ENCODE data around the gene PCGF2. TPM values are rescaled to one million over a fixed set of nuclear protein-coding genes. Genes with fewer than 3 reads are reported as not detected.
A peak's percentile ranks its signal among the peaks of the same experiment; 100 is the strongest.

PCGF2 gene
- total and polyA plus RNA-seq, 9 of the 15 experiments (the other 6 are each of a cell fraction or from before 2014, with no cell fraction given), result 1.3 to 33.4 (median 7.0) TPM

- in situ Hi-C loops (cut with MboI), result no loop called here
- H3K4me1 ChIP-seq (replicated peaks in 1 of 2; ENCODE audit: control insufficient read depth in 2 of 2, insufficient read depth in 2 of 2, low read length in 2 of 2), result peaks cover 29 to 79% of the 10 kb centered on the region in 2 experiments
- intact Hi-C loops (cut with micrococcal nuclease), result loop anchor here (5.0 kb wide), 1 partner anchor 47 kb away; the partner anchor contains the start of gene PSMB3
- DNase-seq (ENCODE audit: extremely low read depth in 1 of 4, low spot score in 3 of 4) (peak; percentile 78 to 83 (median 80)), FAIRE-seq (no peak), ATAC-seq (peak; percentile 31)
- H3K9me1 ChIP-seq (ENCODE audit: control insufficient read depth, insufficient read depth, low read length), result no peaks in the 10 kb centered on the region
- no peaks in the 10 kb centered on the region for H3K9me3 ChIP-seq (replicated peaks; ENCODE audit: control insufficient read depth, insufficient read depth, low read depth, low read length)
- H3K36me3 ChIP-seq (ENCODE audit: control insufficient read depth, insufficient read depth, low read length), result peaks cover 27% of the 10 kb centered on the region; the same call in 2 of the 3 replicates
- peak within 1 kb of the TSS; percentile 96 for H3K27ac ChIP-seq (ENCODE audit: extremely low read depth, low read depth, low read length)
- H3K4me2 ChIP-seq (ENCODE audit: insufficient read depth, low read length), result peak within 1 kb of the TSS; percentile 83
- H3K79me2 ChIP-seq (ENCODE audit: control insufficient read depth, insufficient read depth, low read length), result peaks cover 53% of the 10 kb centered on the region
- ChIA-PET CTCF (ENCODE audit: low intra/inter-chr PET ratio) (no interaction called here), POLR2A (interaction anchor here (0.5 to 3.7 kb wide), 12 partner anchors 11 to 144 kb away, joined by 3 to 26 read pairs (median 4); no protein-coding TSS in a partner anchor)
- H4K20me1 ChIP-seq (replicated peaks; ENCODE audit: control insufficient read depth, insufficient read depth, low read length), result no peaks in the 10 kb centered on the region
- BruUV-seq (replicated peaks), result no TSS peak
- H3K4me3 ChIP-seq, result peak within 1 kb of the TSS; percentile 86
- peak within 1 kb of the TSS; percentile 36 for H2AFZ ChIP-seq (ENCODE audit: low read depth, low read length)
- H3K27me3 ChIP-seq (ENCODE audit: control insufficient read depth in 2 of 2, insufficient read depth in 2 of 2, low read length in 2 of 2), result no peaks in the 10 kb centered on the region
- H3K9ac ChIP-seq (ENCODE audit: insufficient read depth in 1 of 2, low read depth in 2 of 2, low read length in 2 of 2), result peak within 1 kb of the TSS; percentile 95 to 99
- WGBS (ENCODE audit: insufficient coverage, low coverage, missing lambda C conversion rate), result 1% methylated on average over 28 of the region's 100 CpGs
- TF ChIP-seq POLR2A (conservative IDR thresholded peaks at IDR 0.05) (no peak), NCOA2 (IDR thresholded peaks at IDR 0.05; ENCODE audit: partially characterized antibody in 2 of 2) (no peak), BRD9 (IDR thresholded peaks at IDR 0.05; ENCODE audit: low read depth, partially characterized antibody) (peak; percentile 35), ZNF24 (IDR thresholded peaks at IDR 0.05) (no peak), MXD1 (CRISPR knock-in tag; IDR thresholded peaks at IDR 0.05; ENCODE audit: borderline replicate concordance, poor library complexity, severe bottlenecking) (no peak), STAT5A (IDR thresholded peaks at IDR 0.05; ENCODE audit: borderline replicate concordance, low read length) (no peak), ZBTB26 (CRISPR knock-in tag; IDR thresholded peaks at IDR 0.05) (peak; percentile 62; the same call in 1 of the 2 replicates), TAF7 (tag; IDR thresholded peaks at IDR 0.05) (peak; percentile 22; the same call in 1 of the 2 replicates), GABPA (tag; conservative IDR thresholded peaks at IDR 0.05; ENCODE audit: low read depth) (0 out of 2 replicates have a peak, but pooled peaks have one; percentile 17), MLLT1 (IDR thresholded peaks at IDR 0.05) (no peak), ZSCAN32 (CRISPR knock-in tag; IDR thresholded peaks at IDR 0.05) (0 out of 2 replicates have a peak, but pooled peaks have one; percentile 22), VEZF1 (CRISPR knock-in tag; IDR thresholded peaks at IDR 0.05) (peak; percentile 98), TEAD1 (CRISPR knock-in tag; IDR thresholded peaks at IDR 0.05) (no peak), ZNF280A (IDR thresholded peaks at IDR 0.05; ENCODE audit: low read depth, partially characterized antibody) (no peak)
Measured at GRCh38 chr17:38704606-38705522, 43.3 kb downstream of the PCGF2 start, which contains the start of gene MLLT6. TSS of gene MLLT6 (plus strand) at chr17:38705273. CDS start at chr17:38705633, 360 bp downstream.

Data from K562 (cell line).